H9 (cell line): ENCODE measurements around the gene HGF. TPM values are rescaled to one million over a fixed set of nuclear protein-coding genes. Genes with fewer than 3 reads are reported as not detected.

Source experiments
- DNase-seq: peaks from one replicate; pipeline ENCODE4 v3.0.0-alpha.2; 2017
- H2AFZ ChIP-seq: one replicate; pipeline ENCODE4 v1.6.1; 2013; ENCODE audit warnings: mild to moderate bottlenecking, low read length, control low read depth, moderate library complexity
- H2AK5ac ChIP-seq: 2 replicates; pipeline ENCODE4 v1.6.1; 2013; ENCODE audit warnings: low read length, control low read depth, mixed read lengths; ENCODE audit not compliant: insufficient read length
- H2BK120ac ChIP-seq: one replicate; pipeline ENCODE4 v1.6.1; 2013; ENCODE audit warnings: low read depth, mild to moderate bottlenecking, low read length, control low read depth, inconsistent platforms; ENCODE audit not compliant: poor library complexity, severe bottlenecking
- H2BK12ac ChIP-seq: 2 replicates; pipeline ENCODE4 v1.6.1; 2013; ENCODE audit warnings: low read length, control low read depth, mixed read lengths, low read depth; ENCODE audit not compliant: insufficient read length
- H2BK15ac ChIP-seq: 2 replicates; pipeline ENCODE4 v1.6.1; 2013; ENCODE audit warnings: low read depth, low read length, control low read depth
- H2BK20ac ChIP-seq: one replicate; pipeline ENCODE4 v1.6.1; 2013; ENCODE audit warnings: low read depth, mild to moderate bottlenecking, low read length, control low read depth, inconsistent platforms; ENCODE audit not compliant: poor library complexity, severe bottlenecking
- H2BK5ac ChIP-seq: 2 replicates; pipeline ENCODE4 v1.6.1; 2013; ENCODE audit warnings: low read length, control low read depth, mixed read lengths; ENCODE audit not compliant: insufficient read length
- H3K14ac ChIP-seq: 2 replicates; pipeline ENCODE4 v1.6.1; 2013; ENCODE audit warnings: low read length, control low read depth; ENCODE audit not compliant: insufficient read depth
- H3K18ac ChIP-seq: 2 replicates; pipeline ENCODE4 v1.6.1; 2013; ENCODE audit warnings: low read depth, mild to moderate bottlenecking, mixed read lengths, low read length, control low read depth; ENCODE audit not compliant: insufficient read length
- H3K23ac ChIP-seq: 2 replicates; pipeline ENCODE4 v1.6.1; 2013; ENCODE audit warnings: low read length, control low read depth, mixed read lengths, low read depth; ENCODE audit not compliant: insufficient read length
- H3K23me2 ChIP-seq: 2 replicates; pipeline ENCODE4 v1.6.1; 2013; ENCODE audit warnings: low read depth, mild to moderate bottlenecking, mixed read lengths, low read length, control low read depth; ENCODE audit not compliant: insufficient read length, poor library complexity, severe bottlenecking
- H3K27ac ChIP-seq: 2 replicates; pipeline ENCODE4 v1.5.1; 2013; ENCODE audit warnings: low read length, control low read depth, mixed read lengths, low read depth; ENCODE audit not compliant: insufficient read length
- H3K27me3 ChIP-seq: 2 replicates; pipeline ENCODE4 v1.6.1; 2013; ENCODE audit warnings: low read length, control low read depth, inconsistent platforms; ENCODE audit not compliant: insufficient read depth
- H3K4ac ChIP-seq: 2 replicates; pipeline ENCODE4 v1.6.1; 2013; ENCODE audit warnings: low read depth, mild to moderate bottlenecking, control low read depth, inconsistent platforms, low read length, moderate library complexity
- H3K4me1 ChIP-seq: 2 replicates; pipeline ENCODE4 v1.6.1; 2013; ENCODE audit warnings: low read length, control low read depth, inconsistent platforms; ENCODE audit not compliant: insufficient read depth
- H3K4me2 ChIP-seq: 2 replicates; pipeline ENCODE4 v1.6.1; 2013; ENCODE audit warnings: low read length, control low read depth, mixed read lengths; ENCODE audit not compliant: insufficient read length, insufficient read depth
- H3K56ac ChIP-seq: 2 replicates; pipeline ENCODE4 v1.6.1; 2013; ENCODE audit warnings: low read depth, mild to moderate bottlenecking, mixed read lengths, low read length, control low read depth; ENCODE audit not compliant: insufficient read length
- H3K79me1 ChIP-seq: 2 replicates; pipeline ENCODE4 v1.6.1; 2013; ENCODE audit warnings: low read depth, mild to moderate bottlenecking, moderate library complexity, low read length, control low read depth, inconsistent platforms; ENCODE audit not compliant: insufficient read depth, poor library complexity, severe bottlenecking
- H3K79me2 ChIP-seq: 2 replicates; pipeline ENCODE4 v1.6.1; 2013; ENCODE audit warnings: low read length, control low read depth, inconsistent platforms; ENCODE audit not compliant: insufficient read depth
- H3K9ac ChIP-seq: 2 replicates; pipeline ENCODE4 v1.6.1; 2013; ENCODE audit warnings: low read length, control low read depth, mixed read lengths; ENCODE audit not compliant: insufficient read length; ENCODE audit errors: extremely low read depth
- H3K9me3 ChIP-seq: one replicate; pipeline ENCODE4 v1.6.1; 2013; ENCODE audit warnings: low read depth, low read length, inconsistent platforms; ENCODE audit not compliant: control insufficient read depth
- H3T11ph ChIP-seq: one replicate; pipeline ENCODE4 v1.6.1; 2013; ENCODE audit warnings: mild to moderate bottlenecking, low read length, control low read depth, inconsistent platforms
- H4K20me1 ChIP-seq: one replicate; pipeline ENCODE4 v1.6.1; 2013; ENCODE audit not compliant: control insufficient read depth, insufficient read length, insufficient read depth
- H4K5ac ChIP-seq: 2 replicates; pipeline ENCODE4 v1.6.1; 2013; ENCODE audit warnings: low read depth, mild to moderate bottlenecking, mixed read lengths, low read length, control low read depth; ENCODE audit not compliant: insufficient read length
- H4K8ac ChIP-seq: replicated peaks from 2 replicates; pipeline ENCODE4 v1.6.1; 2013; ENCODE audit warnings: low read length, control low read depth, mixed read lengths, low read depth; ENCODE audit not compliant: insufficient read length
- H4K91ac ChIP-seq: 2 replicates; pipeline ENCODE4 v1.6.1; 2013; ENCODE audit warnings: low read depth, mild to moderate bottlenecking, moderate library complexity, mixed read lengths, low read length, control low read depth; ENCODE audit not compliant: insufficient read length
- H3K27ac Mint-ChIP-seq, 3 experiments: 2 replicates in 2 of 3; 3 replicates in 1 of 3; pipeline ENCODE4 v1.8.0; 2020 to 2021; ENCODE audit warnings: mixed read lengths in 3 of 3, mild to moderate bottlenecking in 1 of 3, moderate library complexity in 1 of 3
- H3K27me3 Mint-ChIP-seq: 2 replicates; pipeline ENCODE4 v1.8.0; 2021; ENCODE audit warnings: low read depth, mild to moderate bottlenecking, moderate library complexity, mixed read lengths
- H3K36me3 Mint-ChIP-seq, 3 experiments: 2 replicates in 2 of 3; 3 replicates in 1 of 3; pipeline ENCODE4 v1.8.0; 2020 to 2021; ENCODE audit warnings: low read depth in 3 of 3, mixed read lengths in 3 of 3; ENCODE audit not compliant: insufficient read depth in 1 of 3
- H3K4me1 Mint-ChIP-seq, 2 experiments: 2 replicates each; pipeline ENCODE4 v1.8.0; 2020; ENCODE audit warnings: mixed read lengths in 2 of 2
- H3K4me3 Mint-ChIP-seq, 2 experiments: 2 replicates in 1 of 2; 3 replicates in 1 of 2; pipeline ENCODE4 v1.8.0; 2020 to 2021; ENCODE audit warnings: mild to moderate bottlenecking in 2 of 2, mixed read lengths in 2 of 2, moderate library complexity in 1 of 2
- H3K9me3 Mint-ChIP-seq, 2 experiments: 2 replicates in 1 of 2; 3 replicates in 1 of 2; pipeline ENCODE4 v1.8.0; 2020; ENCODE audit warnings: mild to moderate bottlenecking in 2 of 2, mixed read lengths in 2 of 2, moderate library complexity in 1 of 2
- WGBS: extraction: QIAGEN DNeasy Blood & Tissue Kit; methylation state at CpG from one replicate; pipeline ENCODE4 v1.1.7; 2013; ENCODE audit warnings: missing lambda C conversion rate, low lambda C conversion rate, mixed read lengths; ENCODE audit not compliant: insufficient read length; ENCODE audit errors: extremely low coverage; 5-methylcytosine and 5-hydroxymethylcytosine counted together
- total RNA-seq: library from RNA; stranded (reverse); gene quantifications from 2 replicates; pipeline ENCODE4 v1.2.1, GENCODE V29; 2021
- TF ChIP-seq, protein P1 (sequence below): fragments of 200-600 bp; sonication (generic); conservative IDR thresholded peaks from 3 replicates; pipeline ENCODE4 v1.8.0; 2021; ENCODE audit warnings: antibody characterized with exemption, mild to moderate bottlenecking

HGF gene
- total RNA-seq, 1 experiment from 2014 or later: 0.15 TPM

- Histone ChIP-seq H3K9ac (no peak overlapping the region), H3K79me2 (no peaks in the 10 kb centered on the region), H3K18ac (no peak overlapping the region), H3K23me2 (no peaks in the 10 kb centered on the region), H3K27ac (no peak overlapping the region), H2BK5ac (no peak overlapping the region), H3K4ac (no peak overlapping the region), H4K5ac (no peak overlapping the region), H3K23ac (no peak overlapping the region), H3K79me1 (no peaks in the 10 kb centered on the region), H3T11ph (no peak overlapping the region), H2BK20ac (no peak overlapping the region), H2BK12ac (no peak overlapping the region), H3K4me1 (no peaks in the 10 kb centered on the region), H4K8ac (no peak overlapping the region), H2BK15ac (no peak overlapping the region), H2AK5ac (no peak overlapping the region), H4K91ac (no peak overlapping the region), H4K20me1 (no peaks in the 10 kb centered on the region), H3K4me2 (no peak overlapping the region), H3K9me3 (no peaks in the 10 kb centered on the region), H2BK120ac (no peak overlapping the region), H3K27me3 (no peaks in the 10 kb centered on the region), H2AFZ (no peak overlapping the region), H3K56ac (no peak overlapping the region), H3K14ac (no peak overlapping the region)
- Mint-ChIP-seq H3K4me1 (peaks cover 3 to 6% of the 10 kb centered on the region in 2 experiments), H3K9me3 (no peaks in the 10 kb centered on the region), H3K27ac (no peak overlapping the region), H3K36me3 (no peaks in the 10 kb centered on the region), H3K27me3 (peaks cover 3% of the 10 kb centered on the region; the same call in 1 of the 2 replicates), H3K4me3 (no peak overlapping the region)
- TF ChIP-seq, protein P1, sequence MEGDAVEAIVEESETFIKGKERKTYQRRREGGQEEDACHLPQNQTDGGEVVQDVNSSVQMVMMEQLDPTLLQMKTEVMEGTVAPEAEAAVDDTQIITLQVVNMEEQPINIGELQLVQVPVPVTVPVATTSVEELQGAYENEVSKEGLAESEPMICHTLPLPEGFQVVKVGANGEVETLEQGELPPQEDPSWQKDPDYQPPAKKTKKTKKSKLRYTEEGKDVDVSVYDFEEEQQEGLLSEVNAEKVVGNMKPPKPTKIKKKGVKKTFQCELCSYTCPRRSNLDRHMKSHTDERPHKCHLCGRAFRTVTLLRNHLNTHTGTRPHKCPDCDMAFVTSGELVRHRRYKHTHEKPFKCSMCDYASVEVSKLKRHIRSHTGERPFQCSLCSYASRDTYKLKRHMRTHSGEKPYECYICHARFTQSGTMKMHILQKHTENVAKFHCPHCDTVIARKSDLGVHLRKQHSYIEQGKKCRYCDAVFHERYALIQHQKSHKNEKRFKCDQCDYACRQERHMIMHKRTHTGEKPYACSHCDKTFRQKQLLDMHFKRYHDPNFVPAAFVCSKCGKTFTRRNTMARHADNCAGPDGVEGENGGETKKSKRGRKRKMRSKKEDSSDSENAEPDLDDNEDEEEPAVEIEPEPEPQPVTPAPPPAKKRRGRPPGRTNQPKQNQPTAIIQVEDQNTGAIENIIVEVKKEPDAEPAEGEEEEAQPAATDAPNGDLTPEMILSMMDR: no peak
- WGBS: no CpG with 5 or more reads among the region's 2 CpGs
- no peak for DNase-seq
These were observed 5.7 kb upstream of the HGF start for GRCh38 chr7:81775560-81775959.
